Renal cortical epithelial cell (primary cell): ENCODE results near the gene RAI2. TPM values are rescaled to one million over a fixed set of nuclear protein-coding genes. Genes with fewer than 3 reads are reported as not detected.

ENCODE experiments used
- DNase-seq: peaks from one replicate; pipeline ENCODE4 v3.0.0-alpha.2; 2011; ENCODE audit warnings: low read depth
- total RNA-seq: library from RNA; depleted of rRNA; stranded (reverse); fragments of >200 nt; gene quantifications from 2 replicates; pipeline ENCODE4 v1.2.3, GENCODE V29; 2014

The RAI2 gene
- total RNA-seq: 0.15 TPM in 1 of 2 replicates, not detected in the other

DNA sequence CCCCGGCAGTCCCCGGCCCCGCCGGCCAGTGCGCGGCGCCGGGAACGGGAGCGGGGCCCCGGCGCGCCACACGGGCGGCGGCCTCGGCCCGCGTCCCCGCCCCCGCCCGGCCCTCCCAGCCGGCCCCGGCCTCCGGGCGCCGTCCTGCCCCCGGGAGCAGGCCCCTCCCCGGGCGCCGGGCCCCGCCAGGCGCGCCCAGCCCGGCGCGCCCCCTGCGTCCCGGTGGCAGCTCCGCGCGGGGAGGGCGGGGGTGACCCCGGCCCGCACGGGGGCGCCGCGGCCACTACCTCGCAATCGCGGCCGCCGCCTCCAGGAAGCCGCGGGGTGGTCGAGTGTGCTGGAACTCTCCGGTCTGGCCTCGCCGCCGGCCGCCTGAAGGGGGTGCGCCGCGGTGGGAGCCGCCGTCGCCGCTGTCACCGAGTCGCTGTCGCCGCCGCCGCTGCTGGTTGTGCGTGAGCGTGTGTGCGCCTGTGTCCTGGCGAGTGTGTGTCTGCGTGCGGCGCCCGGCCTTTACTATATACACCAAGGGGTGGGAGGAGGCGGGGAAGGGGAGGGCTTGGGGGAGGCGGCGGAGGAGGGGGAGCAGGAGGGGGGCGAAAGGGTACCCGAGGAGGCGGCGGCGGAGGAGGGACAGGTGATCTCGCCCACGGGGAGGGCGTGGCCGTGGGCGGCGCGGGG lies at the start of gene RAI2:
Gene RAI2 (minus strand): TSS at position 488 of the 678 bp plus-strand sequence. CDS start 59,288 bp downstream, outside the sequence.
- no peak for DNase-seq

DNA sequence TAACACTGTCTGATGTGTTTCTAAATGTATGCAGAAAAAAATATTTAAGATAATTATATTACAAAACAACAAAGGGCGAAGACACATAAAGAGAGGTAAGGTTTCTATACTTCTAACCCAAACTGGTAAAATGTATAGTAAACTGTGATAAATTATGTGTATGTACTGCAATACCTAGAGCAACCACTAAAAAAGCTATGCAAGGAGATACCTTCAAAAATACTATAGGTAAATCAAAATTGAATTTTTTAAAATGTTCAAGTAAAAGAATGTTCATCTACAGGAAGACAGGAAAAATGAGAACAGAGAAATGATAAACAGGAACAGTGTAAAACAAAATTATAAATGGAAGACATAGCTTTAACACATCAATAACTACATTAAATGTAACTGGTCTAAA lies 27.3 kb upstream of the RAI2 start:
- DNase-seq: no peak

DNA sequence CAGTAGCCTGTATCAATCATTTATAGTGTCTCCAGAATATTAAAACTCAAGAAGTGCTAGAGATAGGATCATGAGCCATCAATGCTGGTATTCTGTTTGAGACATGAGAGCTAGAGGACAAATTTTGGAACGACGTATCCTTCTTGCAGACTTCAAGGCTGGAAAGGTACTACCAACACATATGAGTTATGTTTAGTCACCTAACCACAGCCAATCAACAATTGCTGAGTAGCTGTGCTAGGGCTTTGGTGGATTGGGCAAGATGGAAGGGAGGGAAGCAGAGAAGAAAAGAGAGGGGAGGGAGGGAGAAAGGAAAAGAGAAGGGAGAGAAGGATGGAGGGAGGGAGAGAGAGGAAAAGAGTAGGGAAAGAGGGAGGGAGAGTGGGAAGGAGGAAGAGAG lies 21.6 kb upstream of the RAI2 start:
- DNase-seq: no peak

DNA sequence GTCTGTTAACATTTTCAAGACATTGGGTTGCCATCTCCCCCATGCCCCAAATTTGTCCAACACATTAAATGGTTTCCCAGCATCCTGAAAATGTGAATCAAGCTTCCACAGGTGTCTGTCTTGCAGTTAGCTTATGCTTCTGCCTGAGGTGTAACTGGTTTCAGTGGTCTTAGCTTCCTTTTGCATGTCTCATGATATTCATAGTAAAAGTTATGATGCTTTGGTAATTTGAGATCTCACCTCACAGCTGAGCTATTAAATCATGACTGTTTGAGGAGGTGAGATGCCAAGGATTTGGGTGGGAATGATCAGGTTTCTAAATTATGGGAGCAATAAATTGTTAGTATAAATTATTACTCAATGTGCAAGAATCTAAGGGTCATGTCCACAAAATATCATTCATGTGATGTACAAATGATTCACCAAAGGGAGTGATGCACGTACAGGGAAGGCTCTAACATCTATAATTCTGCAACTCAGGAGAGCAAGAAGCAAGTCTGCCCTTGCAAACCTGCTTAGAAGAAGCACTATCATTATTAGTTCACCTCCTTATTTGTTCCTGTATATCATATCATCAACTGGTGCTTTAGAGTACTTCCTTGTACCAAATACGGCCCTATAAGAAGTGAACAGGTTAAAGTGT lies 17.1 kb upstream of the RAI2 start:
- no peak for DNase-seq

DNA sequence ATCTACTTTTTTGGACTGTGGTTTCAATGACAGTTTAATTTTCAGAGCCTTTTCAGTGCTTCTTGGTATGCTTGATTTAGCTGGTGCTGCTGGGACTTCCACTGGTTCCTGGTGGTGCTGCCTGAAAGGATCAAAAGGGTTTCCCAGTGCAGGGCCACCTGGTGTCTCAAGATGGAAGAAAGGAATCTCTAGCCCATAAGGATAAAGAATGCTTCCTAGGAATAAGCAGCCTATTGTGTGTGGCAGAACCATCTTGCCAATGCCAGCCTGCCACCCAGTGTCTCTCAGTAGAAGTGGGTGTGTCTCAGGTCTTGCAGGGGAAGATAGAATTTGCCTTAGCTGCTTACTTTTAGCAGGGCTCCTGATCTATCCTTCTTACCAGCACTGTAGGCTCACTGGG lies 15.0 kb upstream of the RAI2 start:
- DNase-seq: peak; percentile 20

DNA sequence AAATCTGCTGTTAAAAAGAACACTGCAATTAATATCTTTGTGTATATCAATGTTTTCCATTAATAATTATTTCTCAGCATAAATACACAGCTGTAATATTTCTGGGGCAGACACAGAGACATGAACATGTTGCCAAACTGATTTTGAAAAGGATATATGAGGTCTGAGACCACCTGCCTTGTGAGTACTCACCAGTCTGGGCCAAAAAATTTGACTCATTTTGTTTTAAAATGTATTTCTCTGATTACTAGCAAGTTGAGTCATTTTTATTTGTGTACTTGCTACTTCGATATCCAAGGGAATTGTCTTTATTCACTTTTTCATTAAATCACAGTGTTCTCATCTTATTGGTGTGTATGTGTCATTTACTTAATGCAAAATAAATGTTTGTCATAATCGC lies 8.5 kb upstream of the RAI2 start:
- DNase-seq: no peak

DNA sequence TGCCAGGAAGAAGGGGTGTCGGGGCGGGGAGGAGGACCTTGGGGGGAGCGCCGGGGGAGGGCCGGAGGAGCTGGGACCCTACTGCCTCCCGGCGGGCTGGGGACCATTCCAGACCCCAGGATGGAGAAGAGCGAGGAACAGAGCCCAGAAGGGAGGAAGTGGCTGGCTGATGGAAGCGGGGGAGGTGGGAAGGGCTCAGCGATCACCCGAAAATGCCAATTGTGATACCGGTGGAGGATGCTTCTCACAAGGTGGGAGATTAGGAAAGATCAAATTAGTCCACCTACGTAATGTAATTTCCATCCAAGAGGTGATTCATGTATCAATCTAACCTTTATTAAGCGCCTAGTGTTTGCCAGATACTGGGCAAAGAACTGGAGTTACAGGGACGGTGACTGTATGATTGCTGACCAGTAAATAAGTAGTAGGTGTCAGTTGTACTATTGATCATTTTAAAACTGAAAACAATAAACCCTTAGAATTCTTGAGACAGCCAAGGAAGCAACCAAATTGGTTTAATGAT lies 452 bp upstream of the RAI2 start:
- DNase-seq: no peak

DNA sequence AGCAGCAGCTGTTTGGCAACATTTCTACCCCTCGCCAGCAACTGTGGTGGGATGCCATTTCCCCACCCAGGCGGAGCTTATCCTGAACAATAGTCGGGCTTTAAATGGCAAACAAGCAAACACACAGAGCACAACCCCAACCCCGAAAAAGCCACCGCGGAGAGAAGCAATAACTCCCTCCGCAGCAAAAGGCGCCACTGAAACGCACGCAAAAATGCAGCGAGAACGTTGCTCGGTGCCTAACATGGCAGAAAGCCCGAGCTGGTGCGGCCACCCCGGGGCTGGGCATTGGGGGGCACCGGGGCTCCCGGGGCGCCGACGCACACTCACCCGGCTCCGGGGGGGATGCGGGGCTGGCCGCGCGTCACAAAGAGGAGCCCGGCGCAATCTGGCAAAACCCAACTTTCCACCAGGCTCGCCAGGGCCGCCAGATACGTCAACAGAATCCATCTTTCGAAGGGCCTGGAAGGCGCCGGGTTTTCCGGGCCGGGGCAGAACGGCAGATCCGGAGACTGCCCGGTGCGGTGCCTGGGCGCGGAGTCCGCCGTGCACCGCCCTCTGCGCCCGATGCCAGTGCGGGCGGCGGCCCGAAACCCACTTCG lies 818 bp downstream of the RAI2 start:
- DNase-seq: no peak

DNA sequence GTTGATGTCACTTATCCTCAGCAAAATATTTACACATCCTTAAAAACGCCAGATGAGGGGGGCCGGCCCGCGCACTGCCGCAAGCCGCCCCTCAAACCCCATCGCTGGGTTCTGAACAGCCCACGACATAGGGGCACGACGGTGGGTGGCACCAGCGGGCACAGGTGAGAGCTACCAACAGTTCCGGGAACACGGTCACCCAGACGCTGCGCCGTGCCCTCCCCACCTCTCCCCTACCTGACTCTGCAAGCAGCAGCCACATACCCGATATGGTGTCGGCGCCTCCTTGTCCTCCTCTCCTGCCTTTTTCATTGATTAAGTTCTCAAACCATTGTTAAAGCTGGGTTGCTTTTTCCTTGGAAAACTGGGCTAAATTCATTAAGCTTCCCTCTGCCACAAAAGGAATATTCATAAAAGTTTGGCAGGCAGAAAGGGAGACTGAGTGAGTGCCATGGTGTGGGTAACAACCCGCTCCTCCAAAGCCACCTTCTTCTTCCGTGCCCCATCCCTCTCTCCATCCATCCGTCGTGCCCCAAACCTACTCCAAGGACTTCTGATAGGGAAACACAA lies 1.4 kb downstream of the RAI2 start:
- no peak for DNase-seq

DNA sequence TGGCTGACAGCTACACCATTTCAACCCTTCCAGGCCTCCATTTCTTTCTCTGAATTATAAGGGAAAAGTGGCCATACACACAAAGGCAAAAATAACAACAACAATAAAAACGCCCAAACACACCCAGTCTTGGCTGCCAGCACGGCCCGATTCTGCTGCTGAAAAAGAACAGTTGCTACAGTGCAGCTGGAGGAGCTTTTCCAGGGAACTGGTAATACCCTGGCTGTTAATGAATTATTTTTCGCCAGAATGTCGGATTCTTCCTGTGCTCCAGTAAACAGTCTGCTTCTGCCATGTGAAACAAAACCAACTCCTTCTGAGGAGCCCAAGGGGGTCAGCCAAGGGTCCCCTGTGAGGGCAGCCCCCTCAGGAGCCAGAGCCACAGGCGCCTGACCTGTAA lies 6.6 kb downstream of the RAI2 start:
- peak; percentile 21 for DNase-seq

DNA sequence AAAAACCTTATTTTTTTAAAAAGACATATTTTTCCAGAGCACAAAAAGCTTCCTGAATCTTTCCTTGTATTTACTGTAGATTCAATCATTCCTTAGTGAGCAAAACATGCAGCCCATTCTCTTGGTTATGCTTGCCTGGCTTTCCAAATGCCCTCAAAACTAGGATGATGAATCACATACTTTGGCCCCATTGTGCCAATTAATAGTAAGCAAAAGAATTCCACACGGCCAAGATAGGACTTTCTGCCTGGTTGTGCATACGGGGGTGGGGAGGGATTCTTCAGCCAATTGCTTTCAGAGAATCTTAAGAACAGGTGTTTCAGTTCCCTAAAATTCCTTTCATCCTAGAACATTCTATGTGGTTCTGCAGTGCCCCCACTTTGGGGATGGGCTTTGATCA lies 7.0 kb downstream of the RAI2 start:
- peak; percentile 74 for DNase-seq

DNA sequence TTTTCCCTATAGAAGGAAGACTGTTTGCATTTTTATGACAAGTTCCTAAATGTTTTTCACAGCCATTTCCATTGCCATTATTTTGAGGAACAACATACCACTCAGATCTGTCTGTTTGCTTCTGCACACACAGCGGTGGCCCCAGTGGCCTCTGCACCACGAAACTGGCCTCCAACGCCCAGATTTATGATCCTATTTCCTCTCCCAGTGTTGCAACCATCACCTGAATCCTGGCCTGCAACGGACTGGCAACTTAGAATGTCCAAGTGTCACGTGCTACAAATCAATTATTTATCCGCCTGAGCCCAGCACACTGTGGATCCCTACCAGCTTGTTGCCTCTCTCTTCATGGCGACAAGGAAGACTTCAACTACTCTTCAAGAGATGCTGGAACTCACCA lies 9.2 kb downstream of the RAI2 start:
- no peak for DNase-seq

DNA sequence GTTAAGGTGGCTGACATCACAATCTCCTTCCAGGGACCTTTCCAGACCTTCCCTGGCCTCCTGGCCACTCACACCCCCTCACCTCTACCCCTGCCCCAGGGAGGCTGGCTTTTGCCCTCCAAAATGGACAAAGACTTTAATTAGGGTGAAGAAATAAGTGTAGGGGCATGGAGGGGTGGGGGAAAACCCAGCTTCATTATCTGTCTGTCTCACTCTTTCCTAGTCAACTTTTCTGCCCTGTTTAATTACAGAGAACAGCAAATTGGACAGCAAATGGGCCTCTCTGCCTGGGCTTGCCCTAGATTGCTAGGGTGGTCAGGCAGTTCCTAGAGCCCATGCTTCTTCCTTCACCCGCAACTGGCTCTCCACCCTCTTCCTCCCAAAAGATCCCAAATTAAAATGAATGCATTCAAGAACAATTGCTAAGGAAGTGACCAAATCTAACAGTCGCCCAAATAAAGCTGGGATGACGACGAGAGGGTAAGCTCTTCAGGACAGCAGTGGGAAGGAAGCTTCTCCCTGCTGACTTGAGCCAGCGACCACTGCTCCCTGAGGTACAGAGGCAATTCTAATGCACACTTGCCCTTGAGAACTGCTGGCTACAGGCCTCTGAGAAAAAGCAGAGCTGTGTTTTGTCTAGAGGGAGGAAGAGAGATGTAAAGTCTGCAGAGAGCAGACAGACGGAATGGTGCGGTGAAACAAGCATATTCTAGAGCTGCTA lies 12.4 kb downstream of the RAI2 start:
- DNase-seq: no peak

DNA sequence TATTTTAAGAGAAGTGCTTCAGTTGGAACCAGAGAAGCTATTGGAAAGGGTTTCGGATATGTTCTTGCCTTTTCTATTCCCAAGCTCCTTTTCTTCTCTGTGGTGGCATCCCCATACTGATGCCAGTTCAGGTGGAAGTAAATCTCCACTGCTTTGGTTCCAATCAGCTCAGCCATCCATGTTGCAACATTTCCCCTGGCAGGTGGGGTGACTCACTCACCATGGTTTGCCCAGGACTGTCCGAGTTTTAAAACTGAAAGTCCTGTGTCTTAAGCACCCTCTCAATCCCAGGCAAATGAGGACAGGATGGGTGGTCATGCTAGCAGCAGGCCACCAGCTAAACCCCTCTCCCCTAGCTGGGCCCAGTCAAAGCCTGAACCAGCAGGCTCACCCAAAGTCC lies 15.1 kb downstream of the RAI2 start:
- peak; percentile 42 for DNase-seq

DNA sequence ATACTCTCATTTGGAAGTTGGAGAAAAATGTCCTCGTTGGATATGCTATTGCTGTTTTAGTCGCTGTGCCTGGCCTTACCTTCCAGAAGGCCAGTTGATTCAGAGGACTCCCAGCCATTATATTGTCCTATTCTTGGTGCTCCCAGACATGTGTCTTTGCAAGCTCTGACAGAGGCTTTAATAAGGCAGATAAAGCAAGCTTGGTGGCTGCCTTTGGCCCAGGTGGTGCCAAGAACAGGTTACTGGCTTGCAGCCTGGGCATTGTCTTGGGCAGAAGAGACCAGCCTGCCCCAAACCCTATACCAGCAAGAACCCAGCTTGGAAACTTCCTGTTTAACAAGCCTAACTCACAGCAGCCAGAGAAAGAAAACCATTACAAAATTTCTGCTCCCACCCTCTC lies 16.9 kb downstream of the RAI2 start:
- DNase-seq: no peak

DNA sequence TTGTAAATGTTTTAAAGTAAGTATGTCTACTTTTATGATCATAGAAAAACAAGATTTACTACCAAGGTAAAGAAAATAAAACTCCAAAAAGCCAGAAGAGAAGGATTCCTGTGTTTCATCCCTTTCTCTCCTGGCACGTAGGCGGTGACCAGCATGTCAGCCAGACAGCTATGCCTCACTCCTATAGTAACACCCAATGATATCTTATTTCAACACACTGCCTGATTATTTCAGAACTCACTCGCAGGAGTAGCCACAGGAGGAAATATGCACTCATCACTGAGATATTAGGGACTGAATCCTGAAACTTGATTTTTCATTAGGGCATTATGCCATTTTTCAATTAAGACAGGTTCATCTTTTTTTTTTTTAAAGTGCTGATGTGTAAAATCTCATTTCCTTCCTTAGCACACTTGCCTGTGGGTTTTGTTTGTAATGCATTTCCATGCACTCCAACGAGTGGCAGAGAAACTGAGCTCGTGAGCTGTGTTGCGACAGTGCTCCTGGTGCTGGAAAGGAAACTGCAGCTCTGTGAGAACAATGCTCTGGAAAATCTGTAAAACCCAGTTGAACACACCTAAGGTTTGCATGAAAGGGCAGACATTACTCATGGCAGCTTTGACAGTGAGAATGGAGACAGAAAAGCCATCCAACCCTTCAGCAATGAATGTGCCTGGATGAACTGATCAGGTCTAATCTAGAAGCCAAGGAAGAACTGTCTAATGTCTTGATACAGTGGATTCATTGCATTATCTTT lies 18.2 kb downstream of the RAI2 start:
- DNase-seq: no peak

DNA sequence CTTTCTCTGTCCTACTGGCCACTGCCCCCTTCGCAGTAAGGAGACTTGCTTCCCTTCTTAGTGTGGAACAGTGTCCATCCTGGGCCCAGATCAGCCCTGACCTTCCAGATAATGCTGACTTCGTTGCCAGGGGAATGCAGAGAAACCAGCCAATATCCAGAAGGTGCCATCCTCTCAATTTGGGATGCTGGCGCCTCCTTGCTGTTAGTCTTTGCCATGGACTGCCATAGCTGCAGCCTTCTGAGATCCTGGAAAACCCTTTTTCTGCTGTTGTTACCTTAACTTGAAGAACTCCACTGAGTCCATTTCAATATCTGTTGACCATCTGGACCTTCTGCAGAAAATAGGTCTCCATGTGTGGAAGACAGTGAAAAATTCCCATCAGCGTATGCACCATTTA lies 21.8 kb downstream of the RAI2 start:
- DNase-seq: no peak

DNA sequence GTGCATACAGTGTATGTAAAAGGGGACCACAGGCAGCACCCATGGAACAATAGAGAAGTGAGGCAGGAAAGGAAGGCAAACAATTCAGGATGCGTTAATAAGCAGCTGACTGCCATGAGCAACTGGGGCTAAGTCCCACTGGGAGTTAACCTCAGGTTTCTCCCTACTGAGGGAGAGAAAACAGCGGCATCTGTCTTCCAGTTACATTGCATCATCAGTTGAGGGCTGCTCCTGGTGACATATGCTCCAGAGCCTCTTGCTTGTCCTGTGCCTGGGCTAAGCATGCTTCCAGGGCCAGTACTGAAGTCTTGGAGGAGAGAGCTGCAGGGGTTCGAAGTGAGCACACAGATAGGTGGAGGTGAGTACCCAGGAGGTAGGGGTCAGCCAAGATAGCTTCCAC lies 24.3 kb downstream of the RAI2 start:
- DNase-seq: no peak

DNA sequence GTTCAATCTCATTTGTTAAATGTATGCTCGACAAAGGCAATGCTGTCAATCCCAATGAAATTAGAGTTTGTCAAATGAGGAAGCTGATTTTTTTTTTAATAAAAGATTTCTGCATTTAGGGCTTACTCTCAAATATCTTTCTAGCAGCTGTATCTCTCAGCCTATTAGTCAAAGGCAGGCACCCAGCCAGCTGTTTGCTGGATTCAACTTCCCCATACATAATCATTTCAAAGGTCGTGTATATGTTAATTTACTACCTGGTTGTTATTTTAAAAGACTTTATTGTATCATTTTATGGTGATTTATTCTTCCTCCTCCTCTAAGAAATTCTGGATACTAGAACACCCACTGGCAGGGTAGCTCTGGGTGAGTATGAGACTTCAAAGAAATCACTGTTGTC lies 27.1 kb downstream of the RAI2 start:
- no peak for DNase-seq

DNA sequence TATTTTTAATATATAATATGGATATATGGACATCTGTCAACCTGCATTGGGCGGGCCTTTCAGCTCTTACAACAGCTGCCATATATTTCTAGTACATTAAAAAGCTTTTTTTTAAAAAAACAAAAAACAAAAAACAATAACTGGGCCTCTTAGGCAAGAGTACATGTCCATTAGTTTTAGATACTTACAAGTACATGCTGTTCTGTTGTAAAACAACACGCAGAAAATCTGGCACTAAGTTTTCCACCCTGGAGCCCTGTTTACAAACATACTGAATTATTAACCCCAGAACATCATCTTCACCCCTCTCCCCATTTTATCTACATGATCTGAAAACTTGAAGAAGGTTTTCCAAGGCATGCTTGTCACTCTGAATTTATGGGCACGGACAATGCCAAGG lies 29.8 kb downstream of the RAI2 start:
- no peak for DNase-seq

DNA sequence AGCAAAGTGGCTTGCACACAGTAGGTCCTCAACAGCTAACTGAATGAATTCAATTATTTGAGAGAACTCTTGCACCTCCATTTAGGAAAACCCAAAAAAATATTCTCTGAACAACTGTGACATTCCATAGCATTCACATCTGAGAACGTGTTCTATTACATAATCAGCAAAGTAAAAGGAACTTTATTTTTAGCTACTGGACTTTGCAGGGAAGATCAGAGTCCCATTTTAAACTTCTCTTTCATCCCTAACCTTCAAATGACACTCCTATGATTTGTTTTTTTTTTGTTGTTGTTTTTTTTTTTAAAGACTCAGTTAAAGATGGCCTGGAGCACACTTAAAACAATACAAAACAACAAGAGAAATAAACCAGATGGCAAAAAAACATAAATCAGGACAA lies 30.9 kb downstream of the RAI2 start:
- no peak for DNase-seq
